Smooth muscle cell (in vitro differentiated cells): ENCODE data around the gene ADSS1. TPM values are rescaled to one million over a fixed set of nuclear protein-coding genes. Genes with fewer than 3 reads are reported as not detected.
A peak's percentile ranks its signal among the peaks of the same experiment; 100 is the strongest.

ENCODE experiments used
- DNase-seq: peaks from one replicate; lab custom pipeline; 2025; ENCODE audit not compliant: unreplicated experiment; lab: John Stamatoyannopoulos, UW
- H2AFZ ChIP-seq: fragments of 200-600 bp; sonication (generic); 2 replicates; pipeline ENCODE4 v1.6.0; 2016; ENCODE audit warnings: antibody characterized with exemption, low read depth, mild to moderate bottlenecking
- H3F3A ChIP-seq: fragments of 200-600 bp; sonication (generic); 2 replicates; pipeline ENCODE4 v1.6.0; 2017; ENCODE audit warnings: antibody characterized with exemption, low read depth
- H3K27ac ChIP-seq: fragments of 200-600 bp; sonication (generic); 2 replicates; pipeline ENCODE4 v1.5.1; 2016; ENCODE audit warnings: low read depth, mild to moderate bottlenecking
- H3K27me3 ChIP-seq: fragments of 200-600 bp; sonication (generic); 2 replicates; pipeline ENCODE4 v1.6.1; 2016; ENCODE audit warnings: low read depth, mild to moderate bottlenecking
- H3K36me3 ChIP-seq: fragments of 200-600 bp; sonication (generic); 2 replicates; pipeline ENCODE4 v1.5.1; 2016; ENCODE audit warnings: low read depth
- H3K4me1 ChIP-seq: fragments of 200-600 bp; sonication (generic); 2 replicates; pipeline ENCODE4 v1.5.1; 2016; ENCODE audit warnings: low read depth
- H3K4me2 ChIP-seq: fragments of 200-600 bp; sonication (generic); 2 replicates; pipeline ENCODE4 v1.6.0; 2016; ENCODE audit warnings: mild to moderate bottlenecking
- H3K4me3 ChIP-seq: fragments of 200-600 bp; sonication (generic); 2 replicates; pipeline ENCODE4 v1.5.1; 2016; ENCODE audit warnings: mild to moderate bottlenecking
- H3K79me2 ChIP-seq: fragments of 200-600 bp; sonication (generic); 2 replicates; pipeline ENCODE4 v1.6.0; 2016; ENCODE audit warnings: low read depth, mild to moderate bottlenecking
- H3K9ac ChIP-seq: fragments of 200-600 bp; sonication (generic); 2 replicates; pipeline ENCODE4 v1.6.0; 2016; ENCODE audit warnings: low read depth
- H3K9me3 ChIP-seq: fragments of 200-600 bp; sonication (generic); replicated peaks from 2 replicates; pipeline ENCODE4 v1.5.1; 2016; ENCODE audit warnings: low read depth
- H4K20me1 ChIP-seq: fragments of 200-600 bp; sonication (generic); 2 replicates; pipeline ENCODE4 v1.6.0; 2016; ENCODE audit warnings: low read depth
- WGBS: methylation state at CpG from one replicate; pipeline ENCODE4 v1.1.7; 2016; ENCODE audit warnings: low lambda C conversion rate; 5-methylcytosine and 5-hydroxymethylcytosine counted together
- polyA plus RNA-seq: library from polyadenylated mRNA; unstranded; fragments of >200 nt; fragmentation: Nextera tagmentation; extraction: Ambion mirVana; gene quantifications from 2 replicates; pipeline ENCODE4 v1.2.1, GENCODE V29; 2016
- total RNA-seq: library from RNA; depleted of rRNA; stranded (reverse); fragments of >200 nt; gene quantifications from 2 replicates; pipeline ENCODE4 v1.2.3, GENCODE V29; 2014
- TF ChIP-seq, protein P1 (sequence below): fragments of 200-600 bp; sonication (generic); IDR thresholded peaks from 2 replicates; pipeline ENCODE4 v1.5.1; 2017; ENCODE audit warnings: borderline replicate concordance, mild to moderate bottlenecking, antibody characterized with exemption; ENCODE audit not compliant: insufficient read depth, poor library complexity, severe bottlenecking

The ADSS1 gene
- total and polyA plus RNA-seq, 2 experiments from 2014 or later: 7.8 to 43.0 TPM

DNA sequence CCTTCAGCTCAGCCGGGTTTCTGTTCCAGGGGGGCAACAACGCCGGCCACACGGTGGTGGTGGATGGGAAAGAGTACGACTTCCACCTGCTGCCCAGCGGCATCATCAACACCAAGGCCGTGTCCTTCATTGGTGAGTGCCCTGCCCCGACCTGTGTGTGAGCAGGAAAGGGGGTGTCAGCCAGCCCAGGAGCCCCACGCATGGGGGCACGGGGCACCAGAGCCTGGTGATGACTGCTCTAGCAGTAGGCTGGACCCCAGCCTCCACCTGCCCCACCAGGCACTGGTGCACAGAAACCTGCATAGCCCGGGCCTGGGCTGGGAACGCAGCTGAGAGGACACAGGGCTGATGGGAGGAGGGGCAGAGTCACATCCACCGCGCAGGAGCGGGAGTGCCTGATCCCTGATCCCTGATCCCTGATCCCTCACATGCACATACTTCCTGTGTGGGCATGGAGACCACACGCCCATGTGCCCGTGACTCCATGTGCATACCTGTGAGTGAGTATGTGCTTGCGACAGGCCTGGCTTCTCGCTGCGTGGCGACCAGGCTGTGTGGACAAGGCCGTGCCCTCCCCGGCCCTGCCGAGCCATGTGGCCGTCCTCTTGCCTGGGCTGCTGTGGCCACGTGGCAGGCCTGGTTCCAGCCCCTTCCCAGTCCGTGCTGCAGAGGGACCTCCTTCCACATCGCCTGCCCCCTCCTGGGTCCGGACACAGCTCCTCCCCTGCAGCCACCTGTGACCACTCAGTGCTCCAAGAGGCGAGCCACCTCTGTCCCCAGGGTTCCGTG lies 11.2 kb downstream of the ADSS1 start:
- Histone ChIP-seq H3F3A (no peaks in the 10 kb centered on the region), H3K4me1 (no peaks in the 10 kb centered on the region)
- 88% methylated on average over 29 of the region's 31 CpGs for WGBS

DNA sequence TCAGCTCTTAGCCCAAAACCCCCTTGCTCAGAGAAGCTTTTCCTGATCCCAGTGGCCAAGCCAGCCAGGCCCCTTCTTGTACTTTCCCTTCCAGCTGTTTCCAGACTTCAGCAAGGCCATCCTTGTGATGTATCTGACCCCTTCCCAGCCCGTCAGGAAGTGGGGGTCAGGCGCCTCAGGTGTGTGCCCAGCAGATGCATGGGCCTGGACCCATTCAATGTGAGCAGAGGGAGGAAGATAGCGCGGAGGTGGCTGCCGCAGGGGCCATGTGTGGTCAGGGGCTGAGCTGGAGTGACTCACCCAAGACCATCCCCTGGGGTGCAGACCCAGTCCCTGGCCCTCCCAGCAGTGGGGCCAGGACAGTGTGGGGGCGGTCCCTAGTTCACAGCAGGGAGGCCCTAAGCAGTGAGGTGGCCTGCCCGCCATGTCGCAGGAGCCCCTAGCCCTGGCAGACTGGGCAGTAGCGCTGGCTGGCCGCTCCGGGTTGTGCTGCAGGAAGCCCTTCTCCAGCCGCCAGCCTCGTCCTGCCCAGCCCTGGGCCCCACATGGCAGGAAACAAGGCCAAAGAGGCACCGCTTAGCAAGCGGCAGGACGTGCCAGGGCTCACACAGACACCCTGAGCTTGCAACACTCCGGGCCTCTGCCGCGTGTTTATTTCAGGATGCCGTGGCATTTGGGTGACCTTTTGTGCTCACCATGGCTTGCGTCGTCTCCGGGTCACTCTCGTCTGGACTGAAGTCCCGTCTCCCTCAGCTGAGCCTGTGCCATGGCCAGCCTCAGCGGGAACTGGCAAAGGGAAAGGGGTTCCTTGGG lies 12.0 kb downstream of the ADSS1 start:
- DNase-seq: no peak

More for the DNA sequence above, 11.2 kb downstream of the ADSS1 start:
- H3K27ac ChIP-seq: no peak overlapping the region
- H3K79me2 ChIP-seq: no peaks in the 10 kb centered on the region
- H3K4me2 ChIP-seq: peak overlapping the region; percentile 14
- no peak overlapping the region for H3K9ac ChIP-seq
- no peaks in the 10 kb centered on the region for H3K36me3 ChIP-seq
- no peaks in the 10 kb centered on the region for H3K9me3 ChIP-seq
- DNase-seq: no peak
- H3K27me3 ChIP-seq: no peaks in the 10 kb centered on the region
- TF ChIP-seq, protein P1, sequence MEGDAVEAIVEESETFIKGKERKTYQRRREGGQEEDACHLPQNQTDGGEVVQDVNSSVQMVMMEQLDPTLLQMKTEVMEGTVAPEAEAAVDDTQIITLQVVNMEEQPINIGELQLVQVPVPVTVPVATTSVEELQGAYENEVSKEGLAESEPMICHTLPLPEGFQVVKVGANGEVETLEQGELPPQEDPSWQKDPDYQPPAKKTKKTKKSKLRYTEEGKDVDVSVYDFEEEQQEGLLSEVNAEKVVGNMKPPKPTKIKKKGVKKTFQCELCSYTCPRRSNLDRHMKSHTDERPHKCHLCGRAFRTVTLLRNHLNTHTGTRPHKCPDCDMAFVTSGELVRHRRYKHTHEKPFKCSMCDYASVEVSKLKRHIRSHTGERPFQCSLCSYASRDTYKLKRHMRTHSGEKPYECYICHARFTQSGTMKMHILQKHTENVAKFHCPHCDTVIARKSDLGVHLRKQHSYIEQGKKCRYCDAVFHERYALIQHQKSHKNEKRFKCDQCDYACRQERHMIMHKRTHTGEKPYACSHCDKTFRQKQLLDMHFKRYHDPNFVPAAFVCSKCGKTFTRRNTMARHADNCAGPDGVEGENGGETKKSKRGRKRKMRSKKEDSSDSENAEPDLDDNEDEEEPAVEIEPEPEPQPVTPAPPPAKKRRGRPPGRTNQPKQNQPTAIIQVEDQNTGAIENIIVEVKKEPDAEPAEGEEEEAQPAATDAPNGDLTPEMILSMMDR: no peak
- no peak overlapping the region for H2AFZ ChIP-seq
- no peak overlapping the region for H3K4me3 ChIP-seq
- no peaks in the 10 kb centered on the region for H4K20me1 ChIP-seq

DNA sequence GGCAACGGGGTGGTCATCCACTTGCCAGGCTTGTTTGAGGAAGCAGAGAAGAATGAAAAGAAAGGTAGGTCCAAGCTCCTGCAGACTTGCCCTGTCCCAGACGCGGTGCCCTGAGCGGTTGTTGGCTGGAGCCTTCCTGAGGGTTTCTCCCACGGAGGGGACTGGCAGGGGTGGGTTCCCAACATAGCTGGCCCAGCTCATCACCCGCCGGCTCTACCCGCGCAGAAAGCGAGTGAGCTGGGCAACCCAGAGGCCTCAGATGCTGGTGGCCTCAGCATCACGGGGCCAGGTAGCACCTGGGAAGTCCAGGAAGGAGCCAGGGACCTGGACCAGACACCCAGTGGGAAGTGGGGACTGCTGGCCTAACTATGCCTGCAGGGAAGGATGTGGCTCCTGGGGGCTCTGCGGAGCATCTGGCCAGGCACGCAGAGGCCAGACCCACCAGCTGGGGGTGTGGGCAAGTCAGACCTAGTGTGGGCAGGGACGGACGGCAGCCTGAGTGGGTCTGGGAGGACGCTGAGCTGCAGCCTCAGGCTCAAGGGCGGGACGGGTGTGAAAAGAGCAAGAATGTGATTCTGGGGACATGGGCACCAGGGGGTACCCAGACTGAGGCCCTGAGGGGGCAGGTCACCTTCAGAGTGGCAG lies 14.5 kb downstream of the ADSS1 start:
- Histone ChIP-seq H3K4me3 (no peak overlapping the region), H3K79me2 (no peaks in the 10 kb centered on the region), H3K4me1 (no peaks in the 10 kb centered on the region), H3K9me3 (no peaks in the 10 kb centered on the region), H3K36me3 (no peaks in the 10 kb centered on the region), H3K27me3 (no peaks in the 10 kb centered on the region), H3F3A (no peaks in the 10 kb centered on the region), H2AFZ (no peak overlapping the region), H3K27ac (no peak overlapping the region), H4K20me1 (no peaks in the 10 kb centered on the region), H3K4me2 (no peak overlapping the region), H3K9ac (no peak overlapping the region)
- DNase-seq: no peak
- WGBS: 90% methylated on average over 18 of the region's 18 CpGs
- TF ChIP-seq, protein P1: no peak

More for the DNA sequence above, 12.0 kb downstream of the ADSS1 start:
- no peak overlapping the region for H2AFZ ChIP-seq
- H4K20me1 ChIP-seq: no peaks in the 10 kb centered on the region
- H3K36me3 ChIP-seq: no peaks in the 10 kb centered on the region
- H3K9ac ChIP-seq: no peak overlapping the region
- H3K27me3 ChIP-seq: no peaks in the 10 kb centered on the region
- no peaks in the 10 kb centered on the region for H3K4me1 ChIP-seq
- peak overlapping the region; percentile 14 for H3K4me2 ChIP-seq
- TF ChIP-seq, protein P1: no peak
- H3K4me3 ChIP-seq: no peak overlapping the region
- 51% methylated on average over 24 of the region's 26 CpGs for WGBS
- H3K9me3 ChIP-seq: no peaks in the 10 kb centered on the region
- H3K79me2 ChIP-seq: no peaks in the 10 kb centered on the region
- no peaks in the 10 kb centered on the region for H3F3A ChIP-seq
- H3K27ac ChIP-seq: peak overlapping the region; percentile 44
